HL-60 (cell line): Measurements from ENCODE around the gene NT5DC2.

Experiments used
- GABPA ChIP-seq: IDR thresholded peaks from 2 replicates; pipeline ENCODE4 v1.6.1; 2012; ENCODE audit warnings: low read depth
- POLR2AphosphoS5 ChIP-seq: IDR thresholded peaks from 2 replicates; pipeline ENCODE4 v1.6.1; 2012; ENCODE audit warnings: low read depth
- TF ChIP-seq, protein P1 (sequence below): IDR thresholded peaks from one replicate; pipeline ENCODE4 v1.5.1; 2011; ENCODE audit warnings: low read length, control low read depth, inconsistent platforms; ENCODE audit not compliant: insufficient read depth
- TF ChIP-seq, protein P2 (sequence below): IDR thresholded peaks from 2 replicates; pipeline ENCODE4 v1.6.1; 2012; ENCODE audit warnings: low read depth; ENCODE audit not compliant: insufficient replicate concordance

DNA sequence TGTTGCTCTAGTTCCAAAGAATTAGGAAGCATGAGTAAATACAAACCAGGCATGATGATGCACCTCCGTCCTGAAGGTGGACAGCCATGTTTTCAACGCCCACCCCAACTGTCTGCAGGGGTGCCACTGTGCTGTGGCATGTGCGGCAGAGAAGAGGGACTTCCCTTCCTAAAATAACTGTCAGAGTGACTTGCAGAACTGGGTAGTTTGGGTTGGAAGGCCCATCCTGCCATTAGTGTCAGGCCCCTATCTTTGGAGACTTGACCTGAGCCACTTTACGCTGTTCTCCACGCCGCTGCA lies 55.9 kb downstream of the NT5DC2 start:
- TF ChIP-seq, protein P1, sequence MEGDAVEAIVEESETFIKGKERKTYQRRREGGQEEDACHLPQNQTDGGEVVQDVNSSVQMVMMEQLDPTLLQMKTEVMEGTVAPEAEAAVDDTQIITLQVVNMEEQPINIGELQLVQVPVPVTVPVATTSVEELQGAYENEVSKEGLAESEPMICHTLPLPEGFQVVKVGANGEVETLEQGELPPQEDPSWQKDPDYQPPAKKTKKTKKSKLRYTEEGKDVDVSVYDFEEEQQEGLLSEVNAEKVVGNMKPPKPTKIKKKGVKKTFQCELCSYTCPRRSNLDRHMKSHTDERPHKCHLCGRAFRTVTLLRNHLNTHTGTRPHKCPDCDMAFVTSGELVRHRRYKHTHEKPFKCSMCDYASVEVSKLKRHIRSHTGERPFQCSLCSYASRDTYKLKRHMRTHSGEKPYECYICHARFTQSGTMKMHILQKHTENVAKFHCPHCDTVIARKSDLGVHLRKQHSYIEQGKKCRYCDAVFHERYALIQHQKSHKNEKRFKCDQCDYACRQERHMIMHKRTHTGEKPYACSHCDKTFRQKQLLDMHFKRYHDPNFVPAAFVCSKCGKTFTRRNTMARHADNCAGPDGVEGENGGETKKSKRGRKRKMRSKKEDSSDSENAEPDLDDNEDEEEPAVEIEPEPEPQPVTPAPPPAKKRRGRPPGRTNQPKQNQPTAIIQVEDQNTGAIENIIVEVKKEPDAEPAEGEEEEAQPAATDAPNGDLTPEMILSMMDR, result no peak
- TF ChIP-seq POLR2AphosphoS5 (no peak), GABPA (no peak)
- TF ChIP-seq, protein P2, sequence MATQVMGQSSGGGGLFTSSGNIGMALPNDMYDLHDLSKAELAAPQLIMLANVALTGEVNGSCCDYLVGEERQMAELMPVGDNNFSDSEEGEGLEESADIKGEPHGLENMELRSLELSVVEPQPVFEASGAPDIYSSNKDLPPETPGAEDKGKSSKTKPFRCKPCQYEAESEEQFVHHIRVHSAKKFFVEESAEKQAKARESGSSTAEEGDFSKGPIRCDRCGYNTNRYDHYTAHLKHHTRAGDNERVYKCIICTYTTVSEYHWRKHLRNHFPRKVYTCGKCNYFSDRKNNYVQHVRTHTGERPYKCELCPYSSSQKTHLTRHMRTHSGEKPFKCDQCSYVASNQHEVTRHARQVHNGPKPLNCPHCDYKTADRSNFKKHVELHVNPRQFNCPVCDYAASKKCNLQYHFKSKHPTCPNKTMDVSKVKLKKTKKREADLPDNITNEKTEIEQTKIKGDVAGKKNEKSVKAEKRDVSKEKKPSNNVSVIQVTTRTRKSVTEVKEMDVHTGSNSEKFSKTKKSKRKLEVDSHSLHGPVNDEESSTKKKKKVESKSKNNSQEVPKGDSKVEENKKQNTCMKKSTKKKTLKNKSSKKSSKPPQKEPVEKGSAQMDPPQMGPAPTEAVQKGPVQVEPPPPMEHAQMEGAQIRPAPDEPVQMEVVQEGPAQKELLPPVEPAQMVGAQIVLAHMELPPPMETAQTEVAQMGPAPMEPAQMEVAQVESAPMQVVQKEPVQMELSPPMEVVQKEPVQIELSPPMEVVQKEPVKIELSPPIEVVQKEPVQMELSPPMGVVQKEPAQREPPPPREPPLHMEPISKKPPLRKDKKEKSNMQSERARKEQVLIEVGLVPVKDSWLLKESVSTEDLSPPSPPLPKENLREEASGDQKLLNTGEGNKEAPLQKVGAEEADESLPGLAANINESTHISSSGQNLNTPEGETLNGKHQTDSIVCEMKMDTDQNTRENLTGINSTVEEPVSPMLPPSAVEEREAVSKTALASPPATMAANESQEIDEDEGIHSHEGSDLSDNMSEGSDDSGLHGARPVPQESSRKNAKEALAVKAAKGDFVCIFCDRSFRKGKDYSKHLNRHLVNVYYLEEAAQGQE, result no peak
